ENCODE results near the gene CAMK2B.

The CAMK2B gene

DNA sequence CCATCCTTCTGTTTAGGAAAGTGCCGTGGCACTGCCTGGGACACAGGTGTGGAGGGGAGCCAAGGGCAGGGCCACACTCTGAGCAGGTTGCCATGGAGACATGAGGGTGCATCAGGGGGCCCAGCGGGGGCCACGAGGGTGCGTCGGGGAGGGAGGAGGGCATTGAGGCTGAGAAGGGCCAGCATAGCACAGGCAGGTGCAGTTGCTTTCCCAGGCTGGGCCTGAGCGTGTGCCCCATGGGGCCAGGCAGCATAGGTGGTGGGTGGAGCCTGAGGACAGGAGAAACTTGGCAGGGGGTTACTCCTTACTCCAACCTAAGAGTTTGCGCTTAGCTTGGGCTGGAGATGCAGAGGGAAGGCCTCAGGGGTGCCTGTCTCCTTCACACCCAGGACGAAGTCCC lies 109.4 kb downstream of the CAMK2B start:
- Histone ChIP-seq H3K4me1 (ENCODE audit: control insufficient read depth, insufficient read depth, low read depth, low read length) (peaks cover 11% of the 10 kb centered on the region), H3K23ac (ENCODE audit: low read length in 2 of 2) (no peak overlapping the region), H3K18ac (ENCODE audit: low read depth in 1 of 2, low read length in 2 of 2) (no peak overlapping the region), H2BK5ac (ENCODE audit: low read depth, low read length, poor library complexity, severe bottlenecking) (no peak overlapping the region), H3K4me2 (ENCODE audit: low read length, poor library complexity, severe bottlenecking) (no peak overlapping the region), H3K4me3 (ENCODE audit: insufficient read depth in 1 of 2, low read depth in 1 of 2, low read length in 2 of 2) (no peak overlapping the region), H3K79me1 (replicated peaks; ENCODE audit: low read length, poor library complexity, severe bottlenecking) (peaks cover 7% of the 10 kb centered on the region), H3K4ac (ENCODE audit: low read depth in 1 of 2, low read length in 2 of 2) (no peak overlapping the region), H2BK120ac (ENCODE audit: low read depth, low read length) (no peak overlapping the region), H2AK5ac (ENCODE audit: low read length, severe bottlenecking) (no peak overlapping the region), H3K9ac (ENCODE audit: low read length) (no peak overlapping the region), H2AFZ (ENCODE audit: low read depth, low read length) (no peak overlapping the region), H3K36me3 (ENCODE audit: control insufficient read depth in 1 of 2, insufficient read depth in 2 of 2, low read depth in 1 of 2, low read length in 2 of 2) (peaks cover 33 to 63% of the 10 kb centered on the region in 2 experiments), H3K27me3 (ENCODE audit: control insufficient read depth in 1 of 2, insufficient read depth in 1 of 2, low read length in 2 of 2) (peaks cover 0 to 14% of the 10 kb centered on the region in 2 experiments), H3K9me3 (ENCODE audit: control insufficient read depth, low read length) (no peaks in the 10 kb centered on the region), H2BK15ac (ENCODE audit: low read depth, poor library complexity, severe bottlenecking) (no peak overlapping the region), H4K91ac (ENCODE audit: low read length) (no peak overlapping the region), H2BK12ac (ENCODE audit: low read length in 2 of 2) (no peak overlapping the region), H3K27ac (ENCODE audit: low read length, poor library complexity, severe bottlenecking) (no peak overlapping the region), H3K14ac (ENCODE audit: low read length in 2 of 2) (no peak overlapping the region), H4K8ac (ENCODE audit: low read length) (no peak overlapping the region)
- WGBS = 87% methylated on average over 8 of the region's 8 CpGs
- DNase-seq = no peak

DNA sequence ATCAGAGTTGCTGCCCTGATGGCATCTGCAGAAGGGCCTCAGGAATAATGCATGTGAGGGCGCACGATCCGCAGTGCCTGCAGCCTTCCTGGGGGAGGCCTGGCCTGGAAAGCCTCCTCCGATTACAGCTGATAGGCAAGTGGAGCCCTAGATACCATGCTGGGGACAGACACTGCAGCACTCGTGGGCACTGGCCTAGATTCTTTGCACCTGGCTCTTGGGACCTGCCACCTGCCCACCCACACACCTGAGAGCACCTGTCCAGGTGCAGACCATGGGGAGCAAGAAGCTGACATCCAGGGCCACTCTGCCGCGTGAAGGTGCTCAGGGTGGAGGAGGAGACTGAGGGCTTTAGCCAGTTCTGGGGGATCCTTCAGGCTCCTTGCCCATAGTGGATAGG lies 109.9 kb downstream of the CAMK2B start:
- no peak overlapping the region for H3K4me2 ChIP-seq (ENCODE audit: low read length, poor library complexity, severe bottlenecking)
- 97% methylated on average over 7 of the region's 7 CpGs for WGBS
- H2BK5ac ChIP-seq (ENCODE audit: low read depth, low read length, poor library complexity, severe bottlenecking) = no peak overlapping the region
- H3K9me3 ChIP-seq (ENCODE audit: control insufficient read depth, low read length) = no peaks in the 10 kb centered on the region
- no peak overlapping the region for H3K4me3 ChIP-seq (ENCODE audit: insufficient read depth in 1 of 2, low read depth in 1 of 2, low read length in 2 of 2)
- H2AFZ ChIP-seq (ENCODE audit: low read depth, low read length) = no peak overlapping the region
- no peak overlapping the region for H3K18ac ChIP-seq (ENCODE audit: low read depth in 1 of 2, low read length in 2 of 2)
- peaks cover 0 to 13% of the 10 kb centered on the region in 2 experiments for H3K27me3 ChIP-seq (ENCODE audit: control insufficient read depth in 1 of 2, insufficient read depth in 1 of 2, low read length in 2 of 2)
- H2BK15ac ChIP-seq (ENCODE audit: low read depth, poor library complexity, severe bottlenecking) = no peak overlapping the region
- peaks cover 11% of the 10 kb centered on the region for H3K4me1 ChIP-seq (ENCODE audit: control insufficient read depth, insufficient read depth, low read depth, low read length)
- peaks cover 38 to 68% of the 10 kb centered on the region in 2 experiments for H3K36me3 ChIP-seq (ENCODE audit: control insufficient read depth in 1 of 2, insufficient read depth in 2 of 2, low read depth in 1 of 2, low read length in 2 of 2)
- H4K8ac ChIP-seq (ENCODE audit: low read length) = no peak overlapping the region
- no peak for DNase-seq
- H3K9ac ChIP-seq (ENCODE audit: low read length) = no peak overlapping the region
- no peak overlapping the region for H3K27ac ChIP-seq (ENCODE audit: low read length, poor library complexity, severe bottlenecking)
- H4K91ac ChIP-seq (ENCODE audit: low read length) = no peak overlapping the region
- H3K4ac ChIP-seq (ENCODE audit: low read depth in 1 of 2, low read length in 2 of 2) = no peak overlapping the region
- H3K79me1 ChIP-seq (replicated peaks; ENCODE audit: low read length, poor library complexity, severe bottlenecking) = peaks cover 10% of the 10 kb centered on the region
- H3K14ac ChIP-seq (ENCODE audit: low read length in 2 of 2) = no peak overlapping the region
- H2BK12ac ChIP-seq (ENCODE audit: low read length in 2 of 2) = no peak overlapping the region
- no peak overlapping the region for H2AK5ac ChIP-seq (ENCODE audit: low read length, severe bottlenecking)
- H3K23ac ChIP-seq (ENCODE audit: low read length in 2 of 2) = no peak overlapping the region
- no peak overlapping the region for H2BK120ac ChIP-seq (ENCODE audit: low read depth, low read length)

DNA sequence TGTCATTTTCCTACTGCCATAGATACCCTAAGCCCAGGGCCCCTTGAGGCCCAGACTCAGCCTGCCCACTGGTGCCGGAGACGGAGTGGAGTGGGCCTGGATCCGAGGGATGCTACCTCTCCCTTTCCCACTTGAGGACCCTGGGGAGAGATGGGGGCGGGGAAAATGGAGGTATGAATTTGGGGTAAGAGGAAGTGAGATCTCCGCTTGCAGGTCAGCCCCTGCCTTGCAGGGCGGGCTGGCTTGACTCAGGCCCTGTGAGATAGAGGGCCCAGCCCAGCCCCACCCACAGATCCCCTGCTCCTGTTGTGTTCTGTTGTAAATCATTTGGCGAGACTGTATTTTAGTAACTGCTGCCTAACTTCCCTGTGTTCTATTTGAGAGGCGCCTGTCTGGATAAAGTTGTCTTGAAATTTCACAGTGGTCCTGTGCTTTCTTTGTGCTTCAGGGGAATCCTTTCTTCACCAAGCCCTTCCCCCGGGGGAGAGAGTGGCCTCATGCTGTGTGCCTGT lies 111.5 kb downstream of the CAMK2B start:
- H2BK12ac ChIP-seq (ENCODE audit: low read length in 2 of 2) = no peak overlapping the region
- H3K4me2 ChIP-seq (ENCODE audit: low read length, poor library complexity, severe bottlenecking) = no peak overlapping the region
- H3K9me3 ChIP-seq (ENCODE audit: control insufficient read depth, low read length) = no peaks in the 10 kb centered on the region
- H3K27me3 ChIP-seq (ENCODE audit: control insufficient read depth in 1 of 2, insufficient read depth in 1 of 2, low read length in 2 of 2) = peaks cover 0 to 11% of the 10 kb centered on the region in 2 experiments
- no peak overlapping the region for H3K4me3 ChIP-seq (ENCODE audit: insufficient read depth in 1 of 2, low read depth in 1 of 2, low read length in 2 of 2)
- peaks cover 9% of the 10 kb centered on the region for H3K4me1 ChIP-seq (ENCODE audit: control insufficient read depth, insufficient read depth, low read depth, low read length)
- H4K8ac ChIP-seq (ENCODE audit: low read length) = peak overlapping the region; percentile 19
- no peak overlapping the region for H2AFZ ChIP-seq (ENCODE audit: low read depth, low read length)
- no peak overlapping the region for H3K27ac ChIP-seq (ENCODE audit: low read length, poor library complexity, severe bottlenecking)
- H3K14ac ChIP-seq (ENCODE audit: low read length in 2 of 2) = no peak overlapping the region
- no peak overlapping the region for H3K9ac ChIP-seq (ENCODE audit: low read length)
- no peak overlapping the region for H2BK120ac ChIP-seq (ENCODE audit: low read depth, low read length)
- H2AK5ac ChIP-seq (ENCODE audit: low read length, severe bottlenecking) = no peak overlapping the region
- no peak overlapping the region for H3K4ac ChIP-seq (ENCODE audit: low read depth in 1 of 2, low read length in 2 of 2)
- H2BK5ac ChIP-seq (ENCODE audit: low read depth, low read length, poor library complexity, severe bottlenecking) = no peak overlapping the region
- peaks cover 54 to 73% of the 10 kb centered on the region in 2 experiments for H3K36me3 ChIP-seq (ENCODE audit: control insufficient read depth in 1 of 2, insufficient read depth in 2 of 2, low read depth in 1 of 2, low read length in 2 of 2)
- no peak overlapping the region for H3K23ac ChIP-seq (ENCODE audit: low read length in 2 of 2)
- no peak for DNase-seq
- no peak overlapping the region for H3K18ac ChIP-seq (ENCODE audit: low read depth in 1 of 2, low read length in 2 of 2)
- 77% methylated on average over 8 of the region's 9 CpGs for WGBS
- no peak overlapping the region for H2BK15ac ChIP-seq (ENCODE audit: low read depth, poor library complexity, severe bottlenecking)
- no peak overlapping the region for H4K91ac ChIP-seq (ENCODE audit: low read length)
- peaks cover 20% of the 10 kb centered on the region for H3K79me1 ChIP-seq (replicated peaks; ENCODE audit: low read length, poor library complexity, severe bottlenecking)

- peaks cover 25% of the 10 kb centered on the region for H3K79me1 ChIP-seq (replicated peaks; ENCODE audit: low read length, poor library complexity, severe bottlenecking)
- DNase-seq = no peak
- H3K27ac ChIP-seq (ENCODE audit: low read length, poor library complexity, severe bottlenecking) = no peak overlapping the region
- H2AK5ac ChIP-seq (ENCODE audit: low read length, severe bottlenecking) = no peak overlapping the region
- peak overlapping the region; percentile 19 for H4K8ac ChIP-seq (ENCODE audit: low read length)
- H2AFZ ChIP-seq (ENCODE audit: low read depth, low read length) = no peak overlapping the region
- no peak overlapping the region for H2BK15ac ChIP-seq (ENCODE audit: low read depth, poor library complexity, severe bottlenecking)
- H2BK120ac ChIP-seq (ENCODE audit: low read depth, low read length) = no peak overlapping the region
- H3K27me3 ChIP-seq (ENCODE audit: control insufficient read depth in 1 of 2, insufficient read depth in 1 of 2, low read length in 2 of 2) = peaks cover 0 to 6% of the 10 kb centered on the region in 2 experiments
- WGBS = 94% methylated on average over 3 of the region's 3 CpGs
- H2BK5ac ChIP-seq (ENCODE audit: low read depth, low read length, poor library complexity, severe bottlenecking) = no peak overlapping the region
- no peak overlapping the region for H3K4ac ChIP-seq (ENCODE audit: low read depth in 1 of 2, low read length in 2 of 2)
- H3K18ac ChIP-seq (ENCODE audit: low read depth in 1 of 2, low read length in 2 of 2) = no peak overlapping the region
- no peak overlapping the region for H3K4me3 ChIP-seq (ENCODE audit: insufficient read depth in 1 of 2, low read depth in 1 of 2, low read length in 2 of 2)
- H3K36me3 ChIP-seq (ENCODE audit: control insufficient read depth in 1 of 2, insufficient read depth in 2 of 2, low read depth in 1 of 2, low read length in 2 of 2) = peaks cover 60 to 79% of the 10 kb centered on the region in 2 experiments
- H2BK12ac ChIP-seq (ENCODE audit: low read length in 2 of 2) = no peak overlapping the region
- H3K4me1 ChIP-seq (ENCODE audit: control insufficient read depth, insufficient read depth, low read depth, low read length) = peaks cover 9% of the 10 kb centered on the region
- no peak overlapping the region for H3K23ac ChIP-seq (ENCODE audit: low read length in 2 of 2)
- no peaks in the 10 kb centered on the region for H3K9me3 ChIP-seq (ENCODE audit: control insufficient read depth, low read length)
- no peak overlapping the region for H3K9ac ChIP-seq (ENCODE audit: low read length)
- no peak overlapping the region for H4K91ac ChIP-seq (ENCODE audit: low read length)
- no peak overlapping the region for H3K14ac ChIP-seq (ENCODE audit: low read length in 2 of 2)
- H3K4me2 ChIP-seq (ENCODE audit: low read length, poor library complexity, severe bottlenecking) = no peak overlapping the region
These were observed 112.1 kb downstream of the CAMK2B start for GRCh38 chr7:44213206-44213876.
